ENCODE measurements around the gene GNB1L.
"Not testable (repeated sequence)": the region's sequence is repeated elsewhere in the genome, so short reads cannot be mapped to it uniquely, and the experiment has no call there.

Gene GNB1L

GRCh38 chr22:19795617-19796008, 59.1 kb downstream of the GNB1L start:
- DNase-seq (ENCODE audit: low read depth in 2 of 2) = no peak

- no peak for DNase-seq (ENCODE audit: low read depth in 2 of 2)
Measured at GRCh38 chr22:19793661-19794310, 60.9 kb downstream of the GNB1L start.

GRCh38 chr22:19793161-19793560, 61.5 kb downstream of the GNB1L start:
- DNase-seq (ENCODE audit: low read depth in 2 of 2) = no peak

GRCh38 chr22:19792383-19792896, 62.2 kb downstream of the GNB1L start:
- DNase-seq (ENCODE audit: low read depth in 2 of 2) = not testable (repeated sequence)

GRCh38 chr22:19791894-19792293, 62.8 kb downstream of the GNB1L start:
- no peak for DNase-seq (ENCODE audit: low read depth in 2 of 2)

GRCh38 chr22:19791243-19791642, 63.4 kb downstream of the GNB1L start:
- DNase-seq (ENCODE audit: low read depth in 2 of 2) = no peak

- no peak for DNase-seq (ENCODE audit: low read depth in 2 of 2)
Measured at GRCh38 chr22:19789828-19790227, 64.8 kb downstream of the GNB1L start.

- DNase-seq (ENCODE audit: low read depth in 2 of 2) = no peak
Measured at GRCh38 chr22:19789406-19789805, 65.3 kb downstream of the GNB1L start.

- no peak for DNase-seq (ENCODE audit: low read depth in 2 of 2)
Measured at GRCh38 chr22:19788661-19789225, 65.9 kb downstream of the GNB1L start.

GRCh38 chr22:19787849-19788141, 66.9 kb downstream of the GNB1L start:
- DNase-seq (ENCODE audit: low read depth in 2 of 2) = no peak

- DNase-seq (ENCODE audit: low read depth in 2 of 2) = no peak
Measured at GRCh38 chr22:19786959-19787848, 67.5 kb downstream of the GNB1L start.

GRCh38 chr22:19786264-19786585, 68.4 kb downstream of the GNB1L start:
- DNase-seq (ENCODE audit: low read depth in 2 of 2) = no peak

GRCh38 chr22:19785461-19786263, 69.0 kb downstream of the GNB1L start:
- DNase-seq (ENCODE audit: low read depth in 2 of 2) = no peak

GRCh38 chr22:19784384-19785175, 70.1 kb downstream of the GNB1L start:
- DNase-seq (ENCODE audit: low read depth in 2 of 2) = no peak

GRCh38 chr22:19783586-19784383, 70.9 kb downstream of the GNB1L start:
- no peak for DNase-seq (ENCODE audit: low read depth in 2 of 2)

- DNase-seq (ENCODE audit: low read depth in 2 of 2) = no peak
Measured at GRCh38 chr22:19782533-19782932, 72.1 kb downstream of the GNB1L start.

GRCh38 chr22:19779685-19780268, 74.9 kb downstream of the GNB1L start:
- no peak for DNase-seq (ENCODE audit: low read depth in 2 of 2)

GRCh38 chr22:19779011-19779421, 75.7 kb downstream of the GNB1L start:
- no peak for DNase-seq (ENCODE audit: low read depth in 2 of 2)

GRCh38 chr22:19777192-19777591, 77.5 kb downstream of the GNB1L start:
- not testable (repeated sequence) for DNase-seq (ENCODE audit: low read depth in 2 of 2)

GRCh38 chr22:19776433-19777031, 78.1 kb downstream of the GNB1L start:
- DNase-seq (ENCODE audit: low read depth in 2 of 2) = no peak

Data from activated CD4-positive, alpha-beta T cell treated with anti-CD3 and anti-CD28 coated beads for 24 hours (primary cell).